Right ventricle myocardium inferior (tissue), 1 donor: ENCODE measurements around the gene PLEKHA4. TPM values are rescaled to one million over a fixed set of nuclear protein-coding genes. Genes with fewer than 3 reads are reported as not detected.
"Not testable (repeated sequence)": the region's sequence is repeated elsewhere in the genome, so short reads cannot be mapped to it uniquely, and the experiment has no call there.

ENCODE experiments used
- ATAC-seq: fragments of 200-7000 bp; cut with Tn5 transposase; one replicate; pipeline ENCODE4 v1.9.1; 2020; ENCODE audit warnings: mild to moderate bottlenecking, moderate library complexity
- DNase-seq: peaks from one replicate; pipeline ENCODE4 v3.0.0; 2021; ENCODE audit errors: missing footprints
- intact Hi-C: fragments of 100-400 bp; cut with DNase I; formaldehyde crosslinking; loops from one replicate; pipeline ENCODE4 v1.11.0; 2022
- long read RNA-seq: library from polyadenylated mRNA; unstranded; transcript quantifications from one replicate; pipeline ENCODE4 v2.0.0, GENCODE V29; 2021
- total RNA-seq: library from RNA; stranded (reverse); fragmentation: NEBNext Ultra II Directional; extraction: Animal tissue kit (Norgen Biotek cat#: 25700); gene quantifications from one replicate; pipeline ENCODE4 v1.2.1, GENCODE V29; 2021
- donor health status: DM: no; HTN: yes; CAD: no; lungs with severe emphysema.

PLEKHA4 gene, protein sequence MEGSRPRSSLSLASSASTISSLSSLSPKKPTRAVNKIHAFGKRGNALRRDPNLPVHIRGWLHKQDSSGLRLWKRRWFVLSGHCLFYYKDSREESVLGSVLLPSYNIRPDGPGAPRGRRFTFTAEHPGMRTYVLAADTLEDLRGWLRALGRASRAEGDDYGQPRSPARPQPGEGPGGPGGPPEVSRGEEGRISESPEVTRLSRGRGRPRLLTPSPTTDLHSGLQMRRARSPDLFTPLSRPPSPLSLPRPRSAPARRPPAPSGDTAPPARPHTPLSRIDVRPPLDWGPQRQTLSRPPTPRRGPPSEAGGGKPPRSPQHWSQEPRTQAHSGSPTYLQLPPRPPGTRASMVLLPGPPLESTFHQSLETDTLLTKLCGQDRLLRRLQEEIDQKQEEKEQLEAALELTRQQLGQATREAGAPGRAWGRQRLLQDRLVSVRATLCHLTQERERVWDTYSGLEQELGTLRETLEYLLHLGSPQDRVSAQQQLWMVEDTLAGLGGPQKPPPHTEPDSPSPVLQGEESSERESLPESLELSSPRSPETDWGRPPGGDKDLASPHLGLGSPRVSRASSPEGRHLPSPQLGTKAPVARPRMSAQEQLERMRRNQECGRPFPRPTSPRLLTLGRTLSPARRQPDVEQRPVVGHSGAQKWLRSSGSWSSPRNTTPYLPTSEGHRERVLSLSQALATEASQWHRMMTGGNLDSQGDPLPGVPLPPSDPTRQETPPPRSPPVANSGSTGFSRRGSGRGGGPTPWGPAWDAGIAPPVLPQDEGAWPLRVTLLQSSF
- 23.8 TPM for total RNA-seq
- long read RNA-seq, partial matches to known transcripts: 3 of 12 reads
- long read RNA-seq, other reads (novel, unspliced or antisense): 7 of 12 reads

DNA sequence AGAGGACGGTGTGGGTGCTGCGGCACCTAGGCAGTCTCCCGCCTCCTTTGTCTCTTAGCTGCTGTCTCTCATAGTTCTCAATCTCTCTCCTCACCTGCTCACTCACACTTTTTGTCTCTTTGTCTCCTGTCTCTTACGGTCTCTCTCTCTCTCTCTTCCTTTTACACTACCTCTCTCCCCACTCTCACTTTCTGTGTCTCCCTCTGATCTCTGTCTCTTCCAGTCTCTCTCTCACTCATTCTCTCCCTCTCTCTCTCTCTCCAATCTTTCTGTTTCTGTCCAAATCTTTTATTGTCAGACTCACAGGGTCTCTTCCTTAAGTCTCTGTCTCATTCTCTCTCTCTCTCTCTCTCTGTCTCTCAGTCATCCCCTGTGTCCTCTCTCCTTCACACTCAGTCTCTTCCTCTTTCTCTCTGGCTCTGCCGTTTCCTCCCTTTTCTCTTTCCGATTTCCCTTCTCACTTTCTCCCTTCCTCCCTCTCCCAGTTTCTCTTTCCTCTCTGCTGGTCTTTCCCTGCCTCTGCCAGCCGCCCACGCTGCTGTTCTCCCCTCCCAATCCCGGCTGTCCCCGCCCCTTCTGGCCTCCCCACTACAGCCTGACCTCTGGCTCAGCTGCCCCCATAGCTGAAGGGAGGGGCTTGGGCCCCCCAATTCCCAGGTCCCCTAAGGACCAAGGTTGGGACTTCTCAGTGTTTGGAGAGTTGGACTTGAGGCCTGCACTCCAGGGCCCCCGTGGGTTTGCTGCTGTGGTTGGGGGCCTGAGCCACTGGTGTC is at the start of gene PLEKHA4:
PLEKHA4 (minus strand) TSS at position 504 of the 773 bp plus-strand sequence. CDS start 997 bp downstream, outside the sequence.
- DNase-seq: peak; percentile 90
- intact Hi-C loops: no loop called here
- peak; percentile 40 for ATAC-seq

DNA sequence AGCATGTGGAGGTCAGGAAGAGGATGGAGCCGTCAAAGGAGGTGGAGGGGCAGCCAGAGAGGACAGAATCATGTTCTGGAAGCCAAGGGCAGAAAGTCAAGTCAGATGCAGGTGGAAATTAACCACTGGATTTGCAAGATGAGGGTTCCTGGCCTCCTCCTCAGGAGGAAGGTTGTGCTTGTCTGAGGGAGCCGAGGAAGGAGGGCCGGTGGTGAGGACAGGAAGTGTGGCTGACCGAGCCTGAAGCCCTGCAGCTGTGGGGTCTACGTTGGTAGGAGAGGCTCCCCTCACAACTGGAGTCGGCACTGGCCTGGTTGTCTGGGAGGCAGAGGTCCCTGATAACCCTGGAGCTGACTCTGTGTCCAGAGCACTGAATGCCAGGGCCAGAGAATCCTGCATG is 49.7 kb upstream of the PLEKHA4 start:
- intact Hi-C loops: no loop called here
- DNase-seq (no peak), ATAC-seq (no peak)

DNA sequence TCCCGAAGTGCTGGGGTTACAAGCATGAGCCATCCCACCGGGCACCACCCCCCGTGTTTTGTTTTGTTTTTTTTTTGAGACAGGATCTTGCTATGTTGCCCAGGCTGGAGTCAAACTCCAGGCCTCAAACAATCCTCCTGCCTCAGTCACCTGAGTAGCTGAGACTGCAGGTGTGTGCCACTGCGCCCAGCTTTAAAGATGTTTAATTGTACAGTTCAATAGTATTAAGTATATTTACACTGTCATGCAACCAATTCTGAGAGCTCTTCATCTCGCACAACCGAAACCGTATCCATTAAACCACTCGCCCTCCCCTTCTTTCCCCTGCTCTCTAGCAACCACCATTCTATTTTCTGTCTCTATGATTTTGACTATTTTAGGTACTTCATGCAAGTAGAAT is 47.3 kb upstream of the PLEKHA4 start:
- intact Hi-C loops: no loop called here
- ATAC-seq (no peak), DNase-seq (no peak)

DNA sequence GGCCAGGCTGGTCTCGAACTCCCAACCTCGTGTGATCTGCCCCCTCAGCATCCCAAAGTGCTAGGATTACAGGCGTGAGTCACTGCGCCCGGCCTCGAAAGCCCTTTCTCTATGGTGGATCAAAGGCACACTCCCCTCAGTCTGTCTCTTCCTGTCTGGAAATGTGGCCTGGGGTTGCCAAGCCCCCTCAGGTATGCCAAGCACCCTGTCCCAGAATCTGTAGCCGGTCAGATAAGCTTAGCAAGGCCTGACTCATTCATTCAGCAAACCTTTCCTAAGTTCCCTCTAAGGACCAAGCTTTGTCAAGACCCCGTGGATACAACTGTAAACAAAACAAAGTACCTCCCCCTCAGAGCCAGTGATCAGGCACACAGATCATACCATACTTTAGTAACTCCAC is 45.8 kb upstream of the PLEKHA4 start:
- intact Hi-C loops: no loop called here
- no peak for DNase-seq
- no peak for ATAC-seq

DNA sequence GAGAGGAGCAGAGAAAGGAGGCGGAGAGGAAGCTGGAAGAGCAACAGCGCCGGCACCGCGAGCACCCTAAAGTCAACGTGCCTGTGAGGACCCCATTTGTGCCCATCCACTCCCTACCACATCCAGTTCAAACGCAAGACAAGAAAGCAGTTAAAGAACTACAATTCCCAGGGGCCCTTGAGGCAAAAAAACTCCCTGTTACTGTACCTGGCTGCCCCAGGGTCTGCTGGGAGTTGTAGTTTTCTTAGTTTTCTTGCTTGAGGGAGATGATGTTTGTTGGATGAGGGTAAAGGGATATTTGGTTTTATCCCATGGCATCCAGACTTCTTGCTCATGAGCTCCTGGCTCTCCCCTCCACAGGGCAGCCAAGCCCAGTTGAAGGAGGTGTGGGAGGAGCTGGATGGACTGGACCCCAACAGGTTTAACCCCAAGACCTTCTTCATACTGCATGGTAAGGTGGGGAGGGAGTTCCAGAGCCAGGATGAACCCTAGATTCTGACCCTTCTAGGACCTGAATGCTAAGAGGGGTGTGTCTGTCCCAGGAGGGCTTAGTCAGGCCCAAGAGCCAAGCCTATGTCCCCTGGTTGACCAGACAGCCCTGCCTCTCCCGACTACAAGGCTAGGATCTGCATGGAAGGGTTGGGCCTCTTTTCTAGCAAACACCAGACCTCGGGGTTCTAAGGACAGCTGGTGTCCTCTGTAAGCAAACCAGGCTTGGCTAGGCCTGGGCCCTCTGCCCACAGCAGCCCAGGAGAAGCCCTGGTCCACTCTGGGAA is 44.9 kb upstream of the PLEKHA4 start:
- no peak for ATAC-seq
- no peak for DNase-seq
- intact Hi-C loops: no loop called here

DNA sequence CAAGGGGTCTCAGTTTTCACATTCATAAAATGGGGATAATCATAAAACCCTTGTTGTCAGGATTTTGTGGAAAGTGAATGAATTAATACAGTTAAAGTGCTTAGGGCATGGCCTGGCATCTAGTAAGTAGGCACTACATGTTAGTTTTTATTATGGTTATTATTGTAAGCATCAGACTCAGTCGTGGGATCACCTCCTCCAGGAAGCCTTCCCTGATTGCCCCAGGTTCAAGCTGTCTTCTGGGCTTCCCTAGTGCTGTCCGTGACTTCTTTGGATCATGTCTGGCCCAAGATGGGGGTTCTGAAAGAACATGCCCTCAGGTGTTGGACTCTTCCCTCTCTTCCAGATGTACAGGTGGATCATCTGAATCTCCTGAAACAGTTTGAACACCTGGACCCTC is 42.4 kb upstream of the PLEKHA4 start:
- intact Hi-C loops: no loop called here
- ATAC-seq (no peak), DNase-seq (no peak)

DNA sequence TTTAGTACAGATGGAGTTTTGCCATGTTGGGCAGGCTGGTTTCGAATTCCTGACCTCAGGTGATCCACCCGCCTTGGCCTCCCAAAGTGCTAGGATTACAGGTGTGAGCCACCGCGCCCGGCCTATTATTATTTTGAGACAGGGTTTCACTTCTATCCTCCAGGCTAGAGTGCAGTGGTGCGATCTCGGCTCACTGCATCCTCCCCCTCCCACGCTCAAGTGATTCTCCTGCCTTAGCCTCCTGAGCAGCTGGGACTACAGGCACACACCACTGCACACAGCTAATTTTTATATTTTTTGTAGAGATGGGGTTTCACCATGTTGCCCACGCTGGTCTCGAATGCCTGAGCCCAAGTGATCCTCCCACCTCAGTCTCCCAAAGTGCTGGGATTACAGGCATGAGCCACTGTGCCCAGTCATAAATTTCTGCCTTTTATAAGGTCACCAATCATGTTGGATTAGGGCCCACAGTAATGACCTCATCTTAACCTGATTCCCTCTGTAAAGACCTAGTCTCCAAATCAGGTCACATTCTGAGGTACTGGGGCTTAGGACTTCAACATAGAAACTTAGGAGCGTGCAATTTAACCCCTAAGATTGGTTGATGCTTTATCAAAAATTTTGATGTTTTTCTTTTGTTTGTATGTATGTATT is 41.1 kb upstream of the PLEKHA4 start:
- DNase-seq, intact Hi-C loops, ATAC-seq: not testable (repeated sequence)

DNA sequence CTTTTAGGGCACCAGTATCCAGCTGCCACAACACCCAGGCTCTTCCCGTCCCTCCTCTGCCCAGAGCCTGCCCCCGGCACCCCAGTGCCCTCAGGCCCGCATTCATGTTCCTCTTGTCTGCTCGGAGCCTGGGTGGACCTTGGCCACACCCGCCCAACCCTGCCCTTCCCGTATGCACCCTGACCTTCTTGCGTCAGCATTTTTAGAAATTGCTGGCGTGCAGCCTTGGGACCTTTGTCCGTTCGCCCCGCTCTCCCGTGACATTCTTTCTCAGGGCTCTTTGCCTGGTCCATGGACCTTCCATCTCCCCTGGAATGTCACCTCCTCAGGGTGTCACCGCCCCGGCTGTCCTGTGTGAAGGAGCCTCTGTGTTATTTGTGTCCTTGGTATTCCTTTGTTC is 39.3 kb upstream of the PLEKHA4 start:
- ATAC-seq: no peak
- intact Hi-C loops: no loop called here

DNA sequence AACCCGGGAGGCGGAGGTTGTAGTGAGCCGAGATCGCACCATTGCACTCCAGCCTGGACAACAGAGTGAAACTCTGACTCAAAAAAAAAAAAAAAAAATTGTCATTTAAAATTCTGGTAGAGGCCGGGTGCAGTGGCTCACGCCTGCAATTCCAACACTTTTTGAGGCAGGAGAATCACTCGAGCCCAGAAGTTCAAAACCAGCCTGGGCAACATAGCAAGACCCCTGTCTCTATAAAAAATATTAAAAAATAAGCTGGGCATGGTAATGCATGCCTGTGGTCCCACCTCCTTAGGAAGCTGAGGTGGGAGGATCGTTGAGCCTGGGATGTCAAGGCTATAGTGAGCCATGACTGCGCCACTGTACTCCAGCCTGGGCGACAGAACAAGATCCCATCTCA is 37.9 kb upstream of the PLEKHA4 start:
- no peak for ATAC-seq
- intact Hi-C loops: no loop called here
- DNase-seq: no peak

More for the DNA sequence above, 39.3 kb upstream of the PLEKHA4 start:
- DNase-seq: no peak

DNA sequence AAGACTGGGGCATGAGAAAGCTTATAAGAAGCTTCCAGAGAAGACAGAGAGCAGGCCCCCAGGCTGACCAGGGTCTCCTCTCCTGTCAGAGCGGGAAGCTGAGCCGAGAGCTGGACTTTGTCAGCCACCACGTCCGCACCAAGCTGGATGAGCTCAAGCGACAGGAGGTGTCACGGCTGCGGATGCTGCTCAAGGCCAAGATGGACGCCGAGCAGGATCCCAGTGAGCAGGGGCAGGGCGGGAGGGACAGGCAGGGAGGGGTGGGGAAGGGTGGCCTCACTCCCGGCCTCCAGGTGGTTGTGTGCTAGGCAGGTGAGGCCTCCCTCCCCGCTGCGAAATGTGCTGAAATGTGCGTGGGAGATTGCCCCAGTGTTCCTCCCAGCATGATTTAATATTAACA is 37.2 kb upstream of the PLEKHA4 start:
- intact Hi-C loops: no loop called here
- ATAC-seq (no peak), DNase-seq (no peak)

DNA sequence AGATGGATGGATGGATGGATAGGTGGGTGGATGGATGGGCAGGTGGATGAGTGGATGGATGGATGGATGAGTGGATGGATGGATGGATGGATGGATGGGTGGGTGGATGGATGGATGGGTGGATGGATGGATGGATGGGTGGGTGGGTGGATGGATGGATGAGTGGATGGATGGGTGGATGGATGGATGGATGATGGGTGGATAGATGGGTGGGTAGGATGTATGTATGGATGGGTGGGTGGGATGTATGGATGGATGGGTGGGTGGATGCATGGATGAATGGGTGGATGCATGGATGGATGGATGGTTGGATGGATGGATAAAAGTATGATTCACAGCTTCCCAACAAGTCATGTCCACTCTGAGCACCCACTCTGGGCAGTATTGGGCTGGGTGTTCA is 35.4 kb upstream of the PLEKHA4 start:
- intact Hi-C loops: loop anchor here (5.0 kb wide), 1 partner anchor 49 kb away; the partner anchor contains the start of gene BAX
- not testable (repeated sequence) for DNase-seq, ATAC-seq

DNA sequence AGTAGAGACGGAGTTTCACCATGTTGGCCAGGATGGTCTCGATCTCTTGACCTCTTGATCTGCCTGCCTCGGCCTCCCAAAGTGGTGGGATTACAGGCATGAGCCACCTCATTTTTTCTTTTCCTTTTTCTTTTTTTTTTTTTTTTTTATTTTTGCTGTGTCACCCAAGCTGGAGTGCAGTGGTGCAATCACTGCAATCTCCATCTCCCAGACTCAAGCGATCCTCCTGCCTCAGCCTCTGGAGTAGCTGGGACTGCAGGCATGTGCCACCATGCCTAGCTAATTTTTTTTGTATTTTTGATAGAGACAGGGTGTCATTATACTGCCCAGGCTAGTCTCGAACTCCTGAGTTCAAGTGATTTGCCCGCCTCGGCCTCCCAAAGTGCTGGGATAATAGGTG is 33.9 kb upstream of the PLEKHA4 start:
- intact Hi-C loops: loop anchor here (5.0 kb wide), 1 partner anchor 50 kb away; the partner anchor contains the start of gene BAX
- not testable (repeated sequence) for DNase-seq, ATAC-seq

DNA sequence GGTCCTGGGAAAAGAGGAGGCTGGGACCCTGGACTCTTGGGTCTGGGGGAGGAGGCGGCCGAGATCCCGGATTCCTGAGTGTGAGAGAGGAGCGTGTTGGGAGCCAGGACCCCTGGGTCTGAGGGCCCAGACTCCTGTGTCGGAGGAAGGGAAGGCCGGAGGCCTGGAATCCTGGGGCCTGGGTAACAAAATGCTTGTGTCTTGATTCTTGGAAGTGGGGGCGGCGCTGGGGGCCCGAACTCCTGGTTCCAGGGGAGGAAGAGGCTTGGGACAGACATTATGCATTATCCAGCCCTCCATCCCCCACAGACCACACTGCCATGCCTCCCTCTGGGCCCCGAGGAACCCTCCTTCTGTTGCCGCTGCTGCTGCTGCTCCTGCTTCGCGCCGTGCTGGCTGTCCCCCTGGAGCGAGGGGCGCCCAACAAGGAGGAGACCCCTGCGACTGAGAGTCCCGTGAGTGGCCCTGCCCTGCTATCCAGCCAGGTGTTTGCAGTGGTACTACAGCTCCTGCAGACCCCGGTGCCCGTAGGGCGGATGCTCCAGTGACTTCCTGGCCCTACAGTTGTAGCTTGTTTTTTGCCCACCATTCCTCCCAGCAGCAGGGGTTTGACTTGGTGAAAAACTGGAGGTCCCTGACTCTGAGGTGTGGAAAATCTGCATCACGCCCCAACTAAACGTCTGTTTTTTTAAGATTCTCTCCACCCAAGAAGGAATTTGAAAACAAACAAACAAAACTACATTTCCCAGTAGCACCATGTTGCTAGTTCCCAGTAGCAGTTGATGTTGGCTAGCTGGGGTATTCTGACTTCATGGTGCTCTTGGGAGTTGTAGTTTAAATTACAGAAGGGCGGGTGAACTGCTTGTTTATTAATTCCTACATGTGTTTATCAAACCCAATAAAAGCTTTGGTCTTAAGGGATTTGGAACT is 32.3 kb upstream of the PLEKHA4 start:
- intact Hi-C loops: loop anchor here (2.0 to 5.0 kb wide), 2 partner anchors 26 to 52 kb away; partner anchors contain the start of gene BAX
- peak; percentile 77 for DNase-seq
- ATAC-seq: peak; percentile 3

DNA sequence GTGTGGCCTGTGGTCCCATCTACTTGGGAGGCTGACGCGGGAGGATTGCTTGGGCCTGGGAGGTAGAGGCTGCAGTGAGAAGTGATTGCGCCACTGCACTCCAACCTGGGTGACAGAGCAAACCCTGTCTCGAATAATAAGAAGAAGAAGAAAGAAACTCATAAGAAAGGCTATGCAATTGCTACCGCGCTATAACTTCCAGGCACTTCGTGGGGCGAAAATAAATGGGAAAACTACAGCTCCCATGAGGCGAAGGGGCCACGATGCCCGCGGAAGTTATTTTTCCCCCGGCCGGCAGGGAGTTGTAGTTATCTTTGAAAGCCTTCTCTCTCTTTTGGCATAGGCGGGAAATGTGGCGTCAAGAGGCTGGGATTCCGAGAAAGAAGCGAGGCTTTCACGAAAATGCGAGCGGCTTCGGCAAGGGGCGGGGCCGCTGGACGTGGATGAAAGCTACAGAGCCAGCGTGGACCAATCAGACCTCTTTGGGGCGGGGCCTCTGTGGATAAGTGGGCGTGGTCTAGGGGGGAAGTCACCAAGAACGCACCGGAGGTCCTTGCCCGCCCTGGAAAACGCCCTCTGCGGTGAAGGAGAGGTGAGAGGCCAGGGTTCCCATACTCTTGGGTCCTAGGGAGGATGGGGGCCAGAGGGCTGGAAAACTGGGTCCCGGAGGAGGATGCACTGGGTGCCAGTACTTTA is 31.5 kb upstream of the PLEKHA4 start, which contains the start of gene NUCB1:
NUCB1 (plus strand) TSS at position 532 of the 696 bp plus-strand sequence. CDS start 485 bp downstream, outside the sequence.
- ATAC-seq (peak; percentile 98), DNase-seq (peak; percentile 99)
- intact Hi-C loops: loop anchor here (2.0 to 5.0 kb wide), 2 partner anchors 25 to 52 kb away; partner anchors contain the start of gene BAX

DNA sequence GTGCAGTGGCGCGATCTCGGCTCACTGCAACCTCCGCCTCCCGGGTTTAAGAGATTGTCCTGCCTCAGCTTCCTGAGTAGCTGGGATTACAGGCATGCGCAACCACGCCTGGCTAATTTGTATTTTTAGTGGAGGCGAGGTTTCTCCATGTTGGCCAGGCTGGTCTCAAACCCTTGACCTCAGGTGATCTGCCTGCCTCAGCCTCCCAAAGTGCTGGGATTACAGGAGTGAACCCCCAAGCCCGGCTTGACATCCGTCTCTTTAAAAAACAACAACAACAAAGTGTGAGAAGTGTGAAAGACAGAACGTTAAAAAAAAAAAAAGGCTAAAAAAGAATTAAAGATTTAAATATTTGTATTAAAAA is 31.0 kb upstream of the PLEKHA4 start:
- DNase-seq, ATAC-seq, intact Hi-C loops: not testable (repeated sequence)

DNA sequence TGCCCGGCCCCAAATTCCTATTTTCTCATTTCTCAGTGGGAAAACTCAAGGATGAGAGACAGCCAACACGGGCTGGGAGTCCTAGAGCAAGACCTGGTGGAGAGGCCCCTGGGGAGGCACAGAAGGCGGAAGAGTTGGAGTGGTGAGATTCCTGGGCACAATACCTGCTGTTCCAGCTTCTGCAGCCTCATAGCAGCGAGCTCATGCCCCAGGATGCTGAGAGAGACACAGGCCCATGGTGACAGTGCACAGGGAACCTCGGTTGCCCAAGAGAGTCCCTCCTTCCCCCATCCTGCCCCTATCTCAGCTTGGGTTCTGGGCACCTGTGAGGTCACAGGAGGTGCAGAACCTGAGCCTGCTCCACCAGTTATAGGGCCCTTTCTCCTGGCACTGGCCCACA is 28.8 kb upstream of the PLEKHA4 start:
- ATAC-seq (no peak), DNase-seq (no peak)
- intact Hi-C loops: no loop called here
